NB4 (cell line): Measurements from ENCODE around the gene KASH5.
A peak's percentile ranks its signal among the peaks of the same experiment; 100 is the strongest.

Experiments
- DNase-seq: peaks from one replicate; pipeline ENCODE4 v3.0.0; 2010; ENCODE audit warnings: low read depth
- H3K4me3 ChIP-seq: one replicate; pipeline ENCODE4 v1.5.1; 2011; ENCODE audit warnings: mild to moderate bottlenecking, low read depth, low read length, moderate library complexity
- CTCF ChIP-seq: IDR thresholded peaks from one replicate; pipeline ENCODE4 v1.5.1; 2012; ENCODE audit warnings: low read depth, low read length
- MYC ChIP-seq: IDR thresholded peaks from 2 replicates; pipeline ENCODE4 v1.6.1; 2011; ENCODE audit warnings: low read depth, low read length
- POLR2A ChIP-seq: IDR thresholded peaks from 2 replicates; pipeline ENCODE4 v1.6.1; 2011; ENCODE audit warnings: mild to moderate bottlenecking; ENCODE audit not compliant: insufficient read length; ENCODE audit errors: extremely low read depth
- TF ChIP-seq, protein P1 (sequence below): IDR thresholded peaks from 2 replicates; pipeline ENCODE4 v1.6.1; 2011; ENCODE audit warnings: low read depth, low read length

Gene KASH5

DNA sequence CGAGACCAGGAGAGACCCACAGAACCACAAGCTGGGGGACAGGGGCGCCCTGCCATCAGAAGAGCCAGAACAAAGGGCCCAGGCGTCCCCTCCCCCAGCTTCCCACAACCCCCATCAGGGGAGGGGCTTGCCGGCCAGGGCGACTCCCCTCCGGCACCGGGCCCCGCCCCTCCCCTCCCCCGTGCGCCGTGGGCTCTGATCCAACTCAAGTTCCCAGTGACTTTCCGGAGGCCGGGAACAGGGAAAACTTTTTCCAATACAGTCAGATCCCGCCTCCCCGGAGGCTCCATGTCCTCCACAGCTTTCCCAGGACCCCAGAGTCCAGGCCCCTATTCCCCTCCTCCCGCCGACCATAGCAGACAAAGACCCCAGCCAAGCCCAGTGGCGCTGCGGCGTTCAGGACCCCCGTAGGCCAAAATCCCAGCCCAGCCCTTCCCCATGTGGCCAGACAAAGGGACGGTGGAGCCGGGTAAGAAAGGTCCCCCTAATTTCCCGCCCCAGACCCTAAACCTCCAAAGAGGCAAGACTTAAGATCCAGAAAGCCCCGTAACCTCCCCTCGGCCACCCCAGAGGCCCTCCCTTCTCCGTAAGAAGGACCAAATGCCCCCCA is 26.5 kb upstream of the KASH5 start:
- H3K4me3 ChIP-seq = no peak overlapping the region
- no peak for DNase-seq
- TF ChIP-seq POLR2A = no peak
- no peak for TF ChIP-seq CTCF
- no peak for TF ChIP-seq MYC
- TF ChIP-seq, protein P1, sequence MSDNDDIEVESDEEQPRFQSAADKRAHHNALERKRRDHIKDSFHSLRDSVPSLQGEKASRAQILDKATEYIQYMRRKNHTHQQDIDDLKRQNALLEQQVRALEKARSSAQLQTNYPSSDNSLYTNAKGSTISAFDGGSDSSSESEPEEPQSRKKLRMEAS = no peak

GRCh38 chr19:49362048-49362928 is 25.8 kb upstream of the KASH5 start, which contains the start of gene TEAD2:
Gene TEAD2 (minus strand): TSS chr19:49362416. CDS start chr19:49360075, 2,341 bp downstream.
- no peak within 1 kb of the TSS for H3K4me3 ChIP-seq
- TF ChIP-seq MYC = no peak
- no peak for TF ChIP-seq CTCF
- TF ChIP-seq, protein P1 = no peak
- TF ChIP-seq POLR2A = no peak
- no peak for DNase-seq

DNA sequence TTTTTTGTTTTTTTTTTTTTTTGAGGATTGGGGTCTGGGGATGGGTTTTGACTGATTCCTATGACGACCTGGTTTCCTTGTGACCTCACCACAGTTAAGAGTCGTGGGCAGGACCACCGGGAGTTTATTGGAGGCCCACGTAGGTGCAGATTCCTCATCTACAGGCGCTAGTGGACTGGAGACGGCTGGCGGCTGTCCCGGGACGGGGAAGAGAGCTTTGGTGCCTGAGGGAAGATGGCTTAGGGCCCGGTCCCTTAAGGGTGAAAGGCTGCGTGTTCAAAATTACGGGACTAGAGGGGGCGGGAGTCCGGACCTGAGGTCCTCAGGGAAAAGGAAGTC is 25.2 kb upstream of the KASH5 start:
- H3K4me3 ChIP-seq = no peak overlapping the region
- no peak for DNase-seq
- no peak for TF ChIP-seq MYC
- TF ChIP-seq CTCF = no peak
- TF ChIP-seq, protein P1 = no peak

DNA sequence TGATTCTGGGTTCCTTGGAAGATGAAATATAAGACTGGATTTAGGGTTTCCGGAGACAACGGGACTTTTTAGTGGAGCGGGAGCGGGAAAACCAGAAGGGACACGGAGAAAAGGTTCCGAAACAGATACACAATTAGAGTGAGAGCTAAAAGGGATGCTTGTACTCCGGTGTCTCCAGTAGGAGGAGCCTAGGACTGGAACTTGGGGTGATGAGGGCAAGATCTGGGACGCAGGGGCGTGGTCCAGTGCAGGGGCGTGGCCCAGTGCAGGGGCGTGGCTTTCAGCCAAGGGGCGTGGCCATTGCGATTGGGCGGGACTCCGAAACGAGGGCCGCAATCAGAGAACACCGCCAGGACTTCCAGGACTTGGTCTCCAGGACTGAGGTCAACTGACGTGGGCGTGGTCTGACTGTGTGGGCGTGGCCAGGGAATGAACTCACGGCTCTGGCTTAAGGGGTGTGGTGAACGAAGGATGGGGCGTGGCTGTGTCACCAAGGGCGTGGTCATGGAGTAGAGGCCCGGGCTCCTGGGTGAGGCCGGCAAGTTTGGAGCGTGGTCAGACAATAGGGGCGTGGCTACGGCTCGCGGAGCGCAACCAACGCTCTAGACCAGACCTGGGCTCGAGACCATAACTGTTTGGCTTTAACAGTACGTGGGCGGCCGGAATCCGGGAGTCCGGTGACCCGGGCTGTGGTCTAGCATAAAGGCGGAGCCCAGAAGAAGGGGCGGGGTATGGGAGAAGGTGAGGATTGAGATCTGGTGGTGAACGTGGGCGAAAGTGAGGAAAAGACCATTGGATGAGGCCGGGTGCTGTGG is 24.6 kb upstream of the KASH5 start, which contains the start of gene DKKL1:
DKKL1 (plus strand) TSS at position 610 of the 815 bp plus-strand sequence; CDS start at position 732, 122 bp downstream.
- no peak within 1 kb of the TSS for H3K4me3 ChIP-seq
- TF ChIP-seq POLR2A (no peak), MYC (no peak), CTCF (no peak)
- TF ChIP-seq, protein P1 = no peak
- peak; percentile 44 for DNase-seq

GRCh38 chr19:49364083-49364737 is 23.8 kb upstream of the KASH5 start:
- no peak for DNase-seq
- no peak for TF ChIP-seq CTCF
- TF ChIP-seq, protein P1 = no peak
- no peak for TF ChIP-seq MYC
- no peak for TF ChIP-seq POLR2A
- H3K4me3 ChIP-seq = no peak overlapping the region
